SU-DHL-6 (cell line): ENCODE data around the gene POLR1A.

Experiments used
- H2AFZ ChIP-seq: fragments of 200-600 bp; sonication (generic); 2 replicates; pipeline ENCODE4 v1.6.1; 2014; ENCODE audit warnings: low read depth, mild to moderate bottlenecking, moderate library complexity, mixed read lengths, antibody characterized with exemption, low read length; ENCODE audit not compliant: severe bottlenecking
- H3F3A ChIP-seq: fragments of 200-600 bp; shearing (Covaris generic); 2 replicates; pipeline ENCODE4 v1.6.0; 2016; ENCODE audit warnings: antibody characterized with exemption, mild to moderate bottlenecking; ENCODE audit not compliant: insufficient read depth
- H3K27ac ChIP-seq: fragments of 200-600 bp; sonication (generic); 2 replicates; pipeline ENCODE4 v1.5.1; 2016; ENCODE audit warnings: low read depth, mild to moderate bottlenecking, low read length, moderate library complexity, mixed read lengths
- H3K27me3 ChIP-seq: fragments of 200-600 bp; sonication (generic), shearing (Covaris generic); 2 replicates; pipeline ENCODE4 v1.6.0; 2014; ENCODE audit warnings: mild to moderate bottlenecking, low read length
- H3K36me3 ChIP-seq: fragments of 200-600 bp; sonication (generic); 2 replicates; pipeline ENCODE4 v1.6.1; 2014; ENCODE audit warnings: mild to moderate bottlenecking, low read length, mixed read lengths
- H3K4me2 ChIP-seq: fragments of 300-600, 200-600 bp; shearing (Covaris generic), sonication (generic); 2 replicates; pipeline ENCODE4 v1.6.0; 2014; ENCODE audit warnings: low read length, low read depth, mild to moderate bottlenecking; ENCODE audit not compliant: poor library complexity, severe bottlenecking
- H3K4me3 ChIP-seq: fragments of 200-600 bp; sonication (generic); 2 replicates; pipeline ENCODE4 v1.5.1; 2014; ENCODE audit warnings: antibody characterized with exemption, low read length, mild to moderate bottlenecking, mixed read lengths; ENCODE audit not compliant: insufficient read depth, poor library complexity, severe bottlenecking
- H3K79me2 ChIP-seq: fragments of 200-600 bp; sonication (generic); 2 replicates; pipeline ENCODE4 v1.6.1; 2014; ENCODE audit warnings: mild to moderate bottlenecking, low read length, moderate library complexity; ENCODE audit not compliant: insufficient read depth
- H3K9ac ChIP-seq: fragments of 200-600 bp; sonication (generic); 2 replicates; pipeline ENCODE4 v1.7.0; 2014; ENCODE audit warnings: mild to moderate bottlenecking, low read length
- H3K9me2 ChIP-seq: fragments of 200-600 bp; sonication (generic); replicated peaks from 2 replicates; pipeline ENCODE4 v1.6.1; 2014; ENCODE audit warnings: low read length; ENCODE audit not compliant: insufficient read depth
- H3K9me3 ChIP-seq: fragments of 200-600 bp; sonication (generic); 2 replicates; pipeline ENCODE4 v1.6.1; 2014; ENCODE audit warnings: low read length, mixed read lengths; ENCODE audit not compliant: insufficient read depth
- H4K20me1 ChIP-seq: fragments of 200-600 bp; sonication (generic); 2 replicates; pipeline ENCODE4 v1.6.1; 2014; ENCODE audit warnings: low read depth, mild to moderate bottlenecking, antibody characterized with exemption, low read length, moderate library complexity, mixed read lengths
- CTCF ChIP-seq: fragments of 200-600 bp; sonication (generic); IDR thresholded peaks from one replicate; pipeline ENCODE4 v1.5.1; 2017; ENCODE audit warnings: antibody characterized with exemption, mild to moderate bottlenecking, low read length, moderate library complexity; ENCODE audit not compliant: insufficient read depth, poor library complexity, severe bottlenecking
- EZH2phosphoT487 ChIP-seq: fragments of 200-600 bp; sonication (generic), shearing (Covaris generic); conservative IDR thresholded peaks from 2 replicates; pipeline ENCODE4 v1.6.1; 2018; ENCODE audit warnings: mild to moderate bottlenecking, antibody characterized with exemption, low read length, moderate library complexity, mixed read lengths

The POLR1A gene

DNA sequence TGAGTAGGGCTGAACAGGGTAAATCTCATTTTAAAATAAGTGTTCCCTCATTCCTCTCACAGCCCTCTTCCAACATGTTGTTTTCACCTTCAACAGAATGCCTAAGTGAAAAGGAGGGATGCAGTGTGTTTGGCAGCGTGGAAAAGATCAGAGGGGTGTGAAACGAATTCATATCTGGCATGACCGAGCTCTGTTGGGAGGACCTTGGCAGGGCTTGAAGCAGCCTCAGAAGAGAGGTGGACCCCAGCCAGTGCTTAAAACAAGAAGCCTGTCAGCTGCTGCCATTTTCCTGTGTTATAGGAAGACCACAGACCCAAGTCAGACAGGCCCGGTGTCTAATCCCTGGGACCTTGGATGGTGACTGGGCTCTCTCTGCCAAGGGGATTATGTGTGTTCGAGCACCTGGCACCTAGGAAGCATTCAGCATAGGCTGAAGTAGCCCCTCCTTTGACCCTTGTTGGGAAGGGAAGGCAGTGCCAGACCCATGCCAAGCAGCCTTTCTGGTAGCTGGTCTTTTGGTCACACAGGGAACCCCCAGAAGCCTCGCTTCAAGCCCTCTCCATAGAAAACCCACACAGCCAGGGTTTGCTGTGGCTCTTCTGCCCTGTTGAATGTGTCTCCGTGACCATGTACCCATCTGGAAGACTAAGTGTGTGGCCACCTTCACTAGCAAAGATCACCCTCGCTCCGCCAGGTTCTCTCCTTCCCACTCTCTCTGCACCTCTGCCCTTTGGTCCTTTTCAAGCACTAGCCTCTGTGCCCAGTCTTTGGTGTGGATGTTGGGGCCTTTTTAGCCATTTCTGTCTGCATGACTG lies 129.4 kb downstream of the POLR1A start:
- Histone ChIP-seq H3K4me2 (no peak overlapping the region), H3F3A (no peaks in the 10 kb centered on the region), H3K9me3 (no peaks in the 10 kb centered on the region), H3K27ac (no peak overlapping the region), H3K4me3 (no peak overlapping the region), H3K36me3 (no peaks in the 10 kb centered on the region), H3K27me3 (no peaks in the 10 kb centered on the region), H3K79me2 (no peaks in the 10 kb centered on the region), H3K9me2 (no peaks in the 10 kb centered on the region), H2AFZ (no peak overlapping the region), H3K9ac (no peak overlapping the region), H4K20me1 (no peaks in the 10 kb centered on the region)
- TF ChIP-seq CTCF (no peak), EZH2phosphoT487 (no peak)

- H4K20me1 ChIP-seq, result no peaks in the 10 kb centered on the region
- H3K4me3 ChIP-seq, result no peak overlapping the region
- no peaks in the 10 kb centered on the region for H3K9me2 ChIP-seq
- H3K36me3 ChIP-seq, result no peaks in the 10 kb centered on the region
- H3K79me2 ChIP-seq, result no peaks in the 10 kb centered on the region
- no peaks in the 10 kb centered on the region for H3K27me3 ChIP-seq
- H3K9ac ChIP-seq, result no peak overlapping the region
- H3F3A ChIP-seq, result no peaks in the 10 kb centered on the region
- H3K4me2 ChIP-seq, result no peak overlapping the region
- TF ChIP-seq CTCF, result no peak
- TF ChIP-seq EZH2phosphoT487, result no peak
- no peaks in the 10 kb centered on the region for H3K9me3 ChIP-seq
- no peak overlapping the region for H2AFZ ChIP-seq
- H3K27ac ChIP-seq, result no peak overlapping the region
Observed at GRCh38 chr2:85975581-85975980, 130.1 kb downstream of the POLR1A start.

GRCh38 chr2:85974390-85974789 lies 131.3 kb downstream of the POLR1A start:
- no peaks in the 10 kb centered on the region for H3K9me2 ChIP-seq
- no peaks in the 10 kb centered on the region for H3F3A ChIP-seq
- H3K79me2 ChIP-seq, result no peaks in the 10 kb centered on the region
- H3K27ac ChIP-seq, result no peak overlapping the region
- H3K4me3 ChIP-seq, result no peak overlapping the region
- H3K9ac ChIP-seq, result no peak overlapping the region
- no peak overlapping the region for H2AFZ ChIP-seq
- no peaks in the 10 kb centered on the region for H3K27me3 ChIP-seq
- no peaks in the 10 kb centered on the region for H3K9me3 ChIP-seq
- TF ChIP-seq EZH2phosphoT487 (no peak), CTCF (no peak)
- no peaks in the 10 kb centered on the region for H3K36me3 ChIP-seq
- H3K4me2 ChIP-seq, result no peak overlapping the region
- H4K20me1 ChIP-seq, result no peaks in the 10 kb centered on the region
